Adrenal gland (tissue), 5 donors: ENCODE results near the gene ISG20.

ENCODE experiments used
- CTCF ChIP-seq, 6 experiments: fragments of 450-650 bp in 4 of 6; fragments of 200-600 bp in 2 of 6; sonication (generic) in 1 of 6; IDR thresholded peaks; 1 replicate in 5 of 6; 2 replicates in 1 of 6; pipeline versions ENCODE4 v1.5.1 to v1.8.0; 2016 to 2021; ENCODE audit warnings: antibody characterized with exemption in 6 of 6, mild to moderate bottlenecking in 2 of 6, moderate library complexity in 1 of 6
- POLR2A ChIP-seq, 2 donors: fragments of 450-650 bp; IDR thresholded peaks; one replicate each; pipeline ENCODE4 v1.6.1; 2017; ENCODE audit warnings: antibody characterized with exemption in 2 of 2, mild to moderate bottlenecking in 2 of 2, moderate library complexity in 1 of 2
- donor health status: DM: no; HTN: no; CAD: no.

- no peak for TF ChIP-seq CTCF (IDR thresholded peaks at IDR 0.05)
- no peak for TF ChIP-seq POLR2A (IDR thresholded peaks at IDR 0.05)
Observed at GRCh38 chr15:88674661-88675060, 35.8 kb downstream of the ISG20 start.
